ENCODE measurements around the gene GPX4.

GPX4 gene

DNA sequence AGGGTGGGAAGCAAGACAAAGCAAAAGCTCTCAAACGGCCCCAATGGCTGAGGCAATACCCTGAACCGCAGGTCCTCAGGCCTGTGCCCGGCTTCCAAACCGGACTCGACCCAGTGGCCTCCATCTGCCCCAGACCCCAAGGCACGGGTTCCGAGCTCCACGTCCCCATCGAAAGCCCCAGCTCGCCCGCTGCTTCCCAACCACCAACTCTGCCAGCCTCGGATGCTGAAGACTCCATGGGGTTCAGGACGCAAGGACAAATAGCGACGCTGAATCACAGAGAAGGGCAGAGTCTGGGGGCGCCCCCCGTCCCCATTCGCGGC lies 9.2 kb upstream of the GPX4 start:
- Histone ChIP-seq H3K4me1 (ENCODE audit: low read depth, poor library complexity, severe bottlenecking) (peaks cover 21% of the 10 kb centered on the region), H4K20me1 (ENCODE audit: insufficient read depth) (0 out of 2 replicates have a peak, but pooled peaks cover 4% of the 10 kb centered on the region), H3K79me2 (ENCODE audit: insufficient read depth, low read depth) (peaks cover 26% of the 10 kb centered on the region), H3K4me2 (peak overlapping the region; percentile 78; the same call in 1 of the 2 replicates), H3K27ac (peak overlapping the region; percentile 22; the same call in 1 of the 2 replicates), H2AFZ (ENCODE audit: low read depth) (no peak overlapping the region; the same call in 1 of the 2 replicates), H3K9ac (peak overlapping the region; percentile 59; the same call in 1 of the 2 replicates), H3K4me3 (IDR thresholded peaks at IDR 0.05; ENCODE audit: insufficient read depth, low read depth, low read length) (no peak overlapping the region), H3K27me3 (ENCODE audit: insufficient read depth, low read depth) (no peaks in the 10 kb centered on the region), H3K36me3 (ENCODE audit: insufficient read depth) (no peaks in the 10 kb centered on the region)
- TF ChIP-seq, protein P1, sequence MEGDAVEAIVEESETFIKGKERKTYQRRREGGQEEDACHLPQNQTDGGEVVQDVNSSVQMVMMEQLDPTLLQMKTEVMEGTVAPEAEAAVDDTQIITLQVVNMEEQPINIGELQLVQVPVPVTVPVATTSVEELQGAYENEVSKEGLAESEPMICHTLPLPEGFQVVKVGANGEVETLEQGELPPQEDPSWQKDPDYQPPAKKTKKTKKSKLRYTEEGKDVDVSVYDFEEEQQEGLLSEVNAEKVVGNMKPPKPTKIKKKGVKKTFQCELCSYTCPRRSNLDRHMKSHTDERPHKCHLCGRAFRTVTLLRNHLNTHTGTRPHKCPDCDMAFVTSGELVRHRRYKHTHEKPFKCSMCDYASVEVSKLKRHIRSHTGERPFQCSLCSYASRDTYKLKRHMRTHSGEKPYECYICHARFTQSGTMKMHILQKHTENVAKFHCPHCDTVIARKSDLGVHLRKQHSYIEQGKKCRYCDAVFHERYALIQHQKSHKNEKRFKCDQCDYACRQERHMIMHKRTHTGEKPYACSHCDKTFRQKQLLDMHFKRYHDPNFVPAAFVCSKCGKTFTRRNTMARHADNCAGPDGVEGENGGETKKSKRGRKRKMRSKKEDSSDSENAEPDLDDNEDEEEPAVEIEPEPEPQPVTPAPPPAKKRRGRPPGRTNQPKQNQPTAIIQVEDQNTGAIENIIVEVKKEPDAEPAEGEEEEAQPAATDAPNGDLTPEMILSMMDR (conservative IDR thresholded peaks at IDR 0.05; ENCODE audit: low read depth, low read length): no peak

DNA sequence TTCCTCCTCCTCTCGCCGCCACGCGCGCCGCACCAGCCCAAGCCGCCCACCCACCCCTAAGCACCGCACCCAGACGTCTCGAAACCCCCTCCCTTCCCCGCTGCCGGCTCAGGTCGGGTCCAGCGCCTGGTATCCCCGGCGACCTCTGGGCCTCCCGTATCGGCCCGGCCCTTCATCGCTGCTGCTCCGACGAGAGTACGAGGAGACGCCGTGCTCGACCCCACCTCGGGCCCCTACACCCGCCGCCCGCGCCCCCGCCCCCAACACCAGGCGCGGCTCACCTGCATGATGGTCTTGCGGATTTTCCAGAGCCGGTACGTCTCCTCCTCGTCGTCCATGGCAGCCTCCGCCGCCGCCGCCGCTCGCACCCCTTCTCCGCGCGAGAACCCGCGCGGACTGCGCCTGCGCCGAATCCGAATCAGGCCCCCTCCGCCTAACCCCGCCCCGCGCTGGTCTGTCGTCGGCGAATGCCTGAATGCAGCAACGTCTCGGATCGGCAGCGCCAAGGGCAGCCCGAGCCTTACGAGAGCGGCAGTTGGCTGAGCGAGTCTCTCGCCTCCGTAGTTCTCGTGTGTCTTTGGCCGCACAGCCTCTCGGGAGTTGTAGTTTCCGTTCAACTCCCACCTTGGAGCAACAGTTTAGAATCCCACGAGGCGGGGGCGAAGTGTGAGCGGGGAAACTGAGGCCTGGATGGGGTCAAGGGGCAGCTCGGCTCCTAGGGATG lies 8.7 kb upstream of the GPX4 start, which contains the start of gene POLR2E:
Gene POLR2E (minus strand): TSS at position 398 of the 724 bp plus-strand sequence. CDS start 60 bp downstream, at position 338.
- peak within 1 kb of the TSS; percentile 63; the same call in 1 of the 2 replicates for H2AFZ ChIP-seq (ENCODE audit: low read depth)
- H3K79me2 ChIP-seq (ENCODE audit: insufficient read depth, low read depth): peaks cover 26% of the 10 kb centered on the region
- no peaks in the 10 kb centered on the region for H3K36me3 ChIP-seq (ENCODE audit: insufficient read depth)
- no peaks in the 10 kb centered on the region for H3K27me3 ChIP-seq (ENCODE audit: insufficient read depth, low read depth)
- peak within 1 kb of the TSS; percentile 59; the same call in 1 of the 2 replicates for H3K9ac ChIP-seq
- peak within 1 kb of the TSS; percentile 22; the same call in 1 of the 2 replicates for H3K27ac ChIP-seq
- TF ChIP-seq, protein P1 (conservative IDR thresholded peaks at IDR 0.05; ENCODE audit: low read depth, low read length): no peak
- H3K4me3 ChIP-seq (IDR thresholded peaks at IDR 0.05; ENCODE audit: insufficient read depth, low read depth, low read length): no peak within 1 kb of the TSS
- H4K20me1 ChIP-seq (ENCODE audit: insufficient read depth): 0 out of 2 replicates have a peak, but pooled peaks cover 4% of the 10 kb centered on the region
- H3K4me1 ChIP-seq (ENCODE audit: low read depth, poor library complexity, severe bottlenecking): peaks cover 21% of the 10 kb centered on the region
- peak within 1 kb of the TSS; percentile 78 for H3K4me2 ChIP-seq

DNA sequence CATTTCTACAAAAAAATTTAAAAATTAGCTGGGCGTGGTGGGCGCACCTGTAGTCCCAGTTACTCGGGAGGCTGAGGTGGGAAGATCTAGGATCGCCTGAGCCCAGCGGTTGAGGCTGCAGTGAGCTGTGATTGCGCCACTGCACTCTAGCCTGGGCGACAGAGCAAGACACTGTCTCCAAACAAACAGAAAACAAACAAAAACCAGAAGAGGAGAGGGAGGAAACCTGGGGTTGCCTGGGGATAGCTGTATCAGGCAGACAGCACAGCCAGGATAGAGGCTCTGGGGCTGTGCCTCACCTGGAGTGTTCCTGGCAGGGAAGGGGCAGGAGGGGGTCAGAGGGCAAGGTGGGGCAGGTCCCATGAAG lies 6.0 kb upstream of the GPX4 start:
- TF ChIP-seq, protein P1 (conservative IDR thresholded peaks at IDR 0.05; ENCODE audit: low read depth, low read length): no peak
- Histone ChIP-seq H3K4me1 (ENCODE audit: low read depth, poor library complexity, severe bottlenecking) (peaks cover 38% of the 10 kb centered on the region), H3K27ac (no peak overlapping the region), H4K20me1 (ENCODE audit: insufficient read depth) (0 out of 2 replicates have a peak, but pooled peaks cover 4% of the 10 kb centered on the region), H3K27me3 (ENCODE audit: insufficient read depth, low read depth) (no peaks in the 10 kb centered on the region), H3K9ac (no peak overlapping the region), H3K79me2 (ENCODE audit: insufficient read depth, low read depth) (peaks cover 24% of the 10 kb centered on the region), H2AFZ (ENCODE audit: low read depth) (no peak overlapping the region), H3K4me3 (IDR thresholded peaks at IDR 0.05; ENCODE audit: insufficient read depth, low read depth, low read length) (no peak overlapping the region), H3K4me2 (no peak overlapping the region), H3K36me3 (ENCODE audit: insufficient read depth) (no peaks in the 10 kb centered on the region)

DNA sequence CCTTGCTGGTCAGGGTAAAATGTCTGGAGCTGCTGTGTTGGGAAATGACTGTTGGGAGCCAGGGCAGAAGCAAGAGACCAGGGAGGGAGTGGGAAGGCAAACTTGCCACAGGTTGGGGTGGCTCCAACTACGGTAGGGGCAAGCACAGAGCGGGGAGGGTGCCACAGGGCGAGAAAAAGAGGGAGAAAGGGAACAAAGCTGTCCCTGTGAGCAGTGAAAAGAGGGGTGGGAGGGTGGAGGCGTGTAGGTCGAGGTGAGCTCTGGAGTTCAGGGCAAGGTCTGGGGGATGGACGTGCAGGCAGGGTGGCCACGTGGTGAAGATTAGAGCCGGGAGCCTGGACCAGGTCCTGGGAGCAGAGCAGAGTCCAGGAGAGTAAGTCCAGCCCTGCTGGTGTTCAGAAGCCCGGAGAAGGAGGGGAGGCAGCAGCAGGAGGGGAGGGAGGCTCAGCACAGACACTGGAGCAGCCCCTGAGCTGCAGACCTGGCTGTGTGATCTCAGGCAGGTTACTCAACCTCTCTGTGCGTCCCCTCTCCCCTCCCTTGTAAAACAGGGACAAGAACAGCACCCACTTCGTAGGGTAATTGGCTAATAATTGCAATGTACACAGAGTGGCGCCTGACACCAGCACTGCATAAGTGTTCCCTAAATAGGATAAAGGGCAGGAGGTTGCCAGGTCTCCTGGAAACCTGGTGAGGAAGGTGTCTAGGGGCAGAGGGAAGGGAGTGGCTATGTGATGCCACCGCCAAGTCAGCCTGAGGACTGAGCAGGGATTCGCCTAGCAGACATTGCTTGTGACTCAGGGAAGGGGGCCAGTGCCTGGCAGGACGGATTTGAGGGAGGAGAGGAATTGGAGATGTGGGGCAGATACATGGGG lies 5.4 kb upstream of the GPX4 start:
- Histone ChIP-seq H3K27me3 (ENCODE audit: insufficient read depth, low read depth) (no peaks in the 10 kb centered on the region), H2AFZ (ENCODE audit: low read depth) (no peak overlapping the region), H3K4me2 (no peak overlapping the region), H3K27ac (no peak overlapping the region), H3K36me3 (ENCODE audit: insufficient read depth) (no peaks in the 10 kb centered on the region), H3K79me2 (ENCODE audit: insufficient read depth, low read depth) (peaks cover 18% of the 10 kb centered on the region), H3K4me1 (ENCODE audit: low read depth, poor library complexity, severe bottlenecking) (peaks cover 45% of the 10 kb centered on the region), H4K20me1 (ENCODE audit: insufficient read depth) (0 out of 2 replicates have a peak, but pooled peaks cover 4% of the 10 kb centered on the region), H3K9ac (no peak overlapping the region), H3K4me3 (IDR thresholded peaks at IDR 0.05; ENCODE audit: insufficient read depth, low read depth, low read length) (no peak overlapping the region)
- TF ChIP-seq, protein P1 (conservative IDR thresholded peaks at IDR 0.05; ENCODE audit: low read depth, low read length): no peak

Data from KMS-11 (cell line).